ENCODE results near the gene TMEM242.

Gene TMEM242

DNA sequence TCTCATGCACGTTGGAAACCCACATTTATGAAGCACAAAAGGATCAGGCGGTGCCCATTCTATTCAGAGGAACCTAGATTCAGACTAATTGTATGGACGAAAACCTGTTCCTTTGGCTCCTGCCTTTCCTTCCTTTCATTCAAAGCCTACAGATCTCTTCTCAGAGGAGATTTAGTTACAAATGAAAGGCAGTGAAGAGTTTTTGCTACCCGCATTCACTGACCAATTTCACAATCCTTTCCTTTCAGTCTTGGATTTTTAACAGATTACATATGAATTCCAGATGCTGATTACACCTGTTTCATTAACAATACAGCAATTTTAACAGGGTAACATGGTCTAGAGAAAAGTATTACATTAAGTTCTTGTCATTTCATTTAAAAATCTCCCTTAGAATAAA is 32.0 kb downstream of the TMEM242 start:
- no peak for TF ChIP-seq CTCF (IDR thresholded peaks at IDR 0.05; ENCODE audit: low read depth, low read length, missing control alignments)
- DNase-seq (ENCODE audit: extremely low read depth, low read depth), result no peak
- no peak overlapping the region for H3K4me3 ChIP-seq (replicated peaks; ENCODE audit: low read depth, low read length)

- DNase-seq (ENCODE audit: extremely low read depth, low read depth), result no peak
- no peak for TF ChIP-seq CTCF (IDR thresholded peaks at IDR 0.05; ENCODE audit: low read depth, low read length, missing control alignments)
- no peak overlapping the region for H3K4me3 ChIP-seq (replicated peaks; ENCODE audit: low read depth, low read length)
Measured at GRCh38 chr6:157290797-157291196, 32.5 kb downstream of the TMEM242 start.

DNA sequence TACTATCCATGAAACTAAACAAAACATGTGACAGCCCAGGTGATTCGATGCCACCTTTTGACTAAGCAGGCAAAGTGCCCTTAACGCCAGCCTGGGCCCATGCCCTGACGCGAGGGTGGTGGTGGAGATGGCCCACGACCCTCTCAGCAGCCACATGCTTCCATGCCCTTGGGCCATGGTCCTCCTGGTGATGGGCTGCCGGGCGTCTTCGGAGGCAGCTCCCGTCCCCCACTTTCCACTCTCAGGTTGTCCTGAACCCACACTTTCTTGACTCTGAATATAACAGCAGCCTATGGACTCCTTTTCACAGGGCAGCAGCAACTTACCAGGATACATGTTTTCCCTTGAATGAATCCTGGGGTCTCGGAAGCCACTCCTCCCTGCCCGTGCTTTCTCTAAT is 33.6 kb downstream of the TMEM242 start:
- no peak for TF ChIP-seq CTCF (IDR thresholded peaks at IDR 0.05; ENCODE audit: low read depth, low read length, missing control alignments)

GRCh38 chr6:157288575-157288974 is 34.7 kb downstream of the TMEM242 start:
- DNase-seq (ENCODE audit: extremely low read depth, low read depth), result no peak
- H3K4me3 ChIP-seq (replicated peaks; ENCODE audit: low read depth, low read length), result no peak overlapping the region
- no peak for TF ChIP-seq CTCF (IDR thresholded peaks at IDR 0.05; ENCODE audit: low read depth, low read length, missing control alignments)

More for the DNA sequence above, 33.6 kb downstream of the TMEM242 start:
- no peak for DNase-seq (ENCODE audit: extremely low read depth, low read depth)
- no peak overlapping the region for H3K4me3 ChIP-seq (replicated peaks; ENCODE audit: low read depth, low read length)

DNA sequence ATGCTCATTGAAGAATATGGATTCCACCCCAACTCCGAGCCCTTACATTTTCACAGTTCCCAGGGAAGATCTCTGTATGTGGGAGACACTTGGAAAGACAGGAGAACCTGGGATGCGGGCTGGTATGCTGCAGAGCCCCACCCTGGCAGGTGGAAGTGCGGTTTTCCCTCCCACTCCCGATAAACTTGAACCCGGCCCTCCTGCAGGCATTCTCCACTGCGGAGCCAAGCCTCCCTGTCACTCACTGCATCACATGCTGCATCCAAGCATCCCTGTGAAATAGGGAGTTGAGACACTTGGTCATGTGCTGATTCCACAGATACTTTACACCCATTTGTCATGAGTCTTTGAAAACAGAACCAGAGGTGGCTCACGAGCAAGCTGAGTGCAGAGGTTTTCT is 35.4 kb downstream of the TMEM242 start:
- no peak overlapping the region for H3K4me3 ChIP-seq (replicated peaks; ENCODE audit: low read depth, low read length)
- no peak for DNase-seq (ENCODE audit: extremely low read depth, low read depth)
- no peak for TF ChIP-seq CTCF (IDR thresholded peaks at IDR 0.05; ENCODE audit: low read depth, low read length, missing control alignments)

DNA sequence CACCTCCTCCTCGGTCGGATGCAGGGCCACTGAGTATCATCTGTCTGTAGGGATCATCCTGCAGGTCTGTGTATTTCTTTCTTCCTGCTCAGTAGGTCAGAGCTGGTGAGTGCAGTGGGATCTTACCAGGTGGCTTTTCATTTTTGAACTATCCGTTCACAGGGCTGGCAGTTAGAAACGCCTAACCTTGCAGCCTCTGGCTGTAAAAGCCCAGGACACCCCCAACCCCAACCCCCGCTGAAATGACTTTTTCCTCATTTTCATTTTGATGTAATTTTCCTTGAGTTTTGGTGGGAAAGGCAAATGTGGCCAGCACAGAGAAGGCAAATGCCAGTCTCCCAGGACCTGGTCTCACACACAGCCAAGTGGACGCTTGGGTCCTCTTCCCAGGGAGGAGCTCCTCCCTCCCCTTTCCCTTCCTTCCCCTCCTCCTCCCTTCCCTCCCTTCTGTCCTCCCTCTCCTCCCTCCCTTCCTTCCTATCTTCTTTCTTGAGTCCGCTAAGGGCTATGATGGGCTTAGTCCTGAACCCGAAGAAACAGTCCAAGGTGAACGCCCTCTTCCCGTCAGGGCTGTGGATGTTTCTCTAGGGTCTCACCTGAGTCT is 36.0 kb downstream of the TMEM242 start:
- no peak overlapping the region for H3K4me3 ChIP-seq (replicated peaks; ENCODE audit: low read depth, low read length)
- no peak for TF ChIP-seq CTCF (IDR thresholded peaks at IDR 0.05; ENCODE audit: low read depth, low read length, missing control alignments)
- DNase-seq (ENCODE audit: extremely low read depth, low read depth), result no peak

GRCh38 chr6:157285422-157285779 is 37.9 kb downstream of the TMEM242 start:
- no peak overlapping the region for H3K4me3 ChIP-seq (replicated peaks; ENCODE audit: low read depth, low read length)
- DNase-seq (ENCODE audit: extremely low read depth, low read depth), result no peak
- no peak for TF ChIP-seq CTCF (IDR thresholded peaks at IDR 0.05; ENCODE audit: low read depth, low read length, missing control alignments)
